Skeletal muscle tissue (tissue), 4 donors: Measurements from ENCODE around the gene BCL2L13. TPM values are rescaled to one million over a fixed set of nuclear protein-coding genes. Genes with fewer than 3 reads are reported as not detected.

Experiments
- H3K27ac ChIP-seq: one replicate; pipeline ENCODE4 v1.7.0; 2013; ENCODE audit warnings: mild to moderate bottlenecking, low read depth, low read length, inconsistent platforms
- H3K27me3 ChIP-seq, 3 donors: one replicate each; pipeline ENCODE4 v1.7.0; 2013; ENCODE audit warnings: low read length in 3 of 3; ENCODE audit not compliant: control insufficient read depth in 3 of 3, insufficient read depth in 3 of 3
- H3K36me3 ChIP-seq, 3 donors: one replicate each; pipeline ENCODE4 v1.7.0; 2013; ENCODE audit warnings: low read length in 3 of 3; ENCODE audit not compliant: control insufficient read depth in 3 of 3, insufficient read depth in 3 of 3
- H3K4me1 ChIP-seq, 3 donors: one replicate each; pipeline ENCODE4 v1.7.0; 2013; ENCODE audit warnings: low read length in 3 of 3, mild to moderate bottlenecking in 3 of 3; ENCODE audit not compliant: control insufficient read depth in 3 of 3, insufficient read depth in 3 of 3
- H3K4me3 ChIP-seq, 3 donors: one replicate each; pipeline ENCODE4 v1.7.0; 2013; ENCODE audit warnings: low read length in 3 of 3
- H3K9ac ChIP-seq, 3 donors: one replicate each; pipeline ENCODE4 v1.7.0; 2013; ENCODE audit warnings: low read length in 3 of 3, mild to moderate bottlenecking in 3 of 3, moderate library complexity in 2 of 3, low read depth in 1 of 3
- H3K9me3 ChIP-seq, 3 donors: one replicate each; pipeline ENCODE4 v1.7.0; 2013; ENCODE audit warnings: low read length in 3 of 3; ENCODE audit not compliant: control insufficient read depth in 3 of 3
- total RNA-seq: library from RNA; depleted of rRNA; stranded (reverse); fragments of >200 nt; gene quantifications from one replicate; pipeline ENCODE4 v1.2.3, GENCODE V29; 2014
- donor health status: Osteomylitis.

Gene BCL2L13
- total RNA-seq, 1 donor from 2014 or later = 41.2 TPM

GRCh38 chr22:17774926-17775685 is 136.5 kb downstream of the BCL2L13 start:
- no peaks in the 10 kb centered on the region for H3K36me3 ChIP-seq
- H3K4me3 ChIP-seq = peak overlapping the region in 1 of 3 donors; percentile 63
- H3K9ac ChIP-seq = no peak overlapping the region
- no peaks in the 10 kb centered on the region for H3K9me3 ChIP-seq
- peaks cover 0 to 8% (median 0%) of the 10 kb centered on the region in 3 donors for H3K27me3 ChIP-seq
- H3K27ac ChIP-seq = no peak overlapping the region
- H3K4me1 ChIP-seq = peaks cover 7 to 28% (median 27%) of the 10 kb centered on the region in 3 donors

- Histone ChIP-seq H3K9ac (no peak overlapping the region), H3K9me3 (no peaks in the 10 kb centered on the region), H3K4me1 (peaks cover 7 to 22% (median 21%) of the 10 kb centered on the region in 3 donors), H3K4me3 (no peak overlapping the region), H3K27me3 (peaks cover 0 to 8% (median 0%) of the 10 kb centered on the region in 3 donors), H3K36me3 (no peaks in the 10 kb centered on the region), H3K27ac (no peak overlapping the region)
These were observed 137.4 kb downstream of the BCL2L13 start for GRCh38 chr22:17775781-17776465.

- Histone ChIP-seq H3K9ac (peak overlapping the region in 1 of 3 donors; percentile 23), H3K4me1 (peaks cover 7 to 27% (median 17%) of the 10 kb centered on the region in 3 donors), H3K4me3 (peak overlapping the region in 2 of 3 donors; percentile 45 to 54), H3K27me3 (peaks cover 0 to 6% (median 0%) of the 10 kb centered on the region in 3 donors), H3K36me3 (no peaks in the 10 kb centered on the region), H3K27ac (peak overlapping the region; percentile 44), H3K9me3 (no peaks in the 10 kb centered on the region)
These were observed 138.6 kb downstream of the BCL2L13 start for GRCh38 chr22:17777005-17777716.

- peaks cover 7 to 22% (median 12%) of the 10 kb centered on the region in 3 donors for H3K4me1 ChIP-seq
- peak overlapping the region in 1 of 3 donors; percentile 23 for H3K9ac ChIP-seq
- H3K36me3 ChIP-seq = no peaks in the 10 kb centered on the region
- H3K9me3 ChIP-seq = no peaks in the 10 kb centered on the region
- peak overlapping the region in 1 of 3 donors; percentile 54 for H3K4me3 ChIP-seq
- peaks cover 0 to 5% (median 0%) of the 10 kb centered on the region in 3 donors for H3K27me3 ChIP-seq
- no peak overlapping the region for H3K27ac ChIP-seq
These were observed 139.1 kb downstream of the BCL2L13 start for GRCh38 chr22:17777717-17778044.

GRCh38 chr22:17778412-17778976 is 139.9 kb downstream of the BCL2L13 start:
- no peak overlapping the region for H3K9ac ChIP-seq
- H3K36me3 ChIP-seq = no peaks in the 10 kb centered on the region
- H3K27me3 ChIP-seq = no peaks in the 10 kb centered on the region
- H3K4me1 ChIP-seq = peaks cover 2 to 14% (median 4%) of the 10 kb centered on the region in 3 donors
- H3K27ac ChIP-seq = no peak overlapping the region
- H3K4me3 ChIP-seq = no peak overlapping the region
- no peaks in the 10 kb centered on the region for H3K9me3 ChIP-seq

- Histone ChIP-seq H3K4me1 (peaks cover 0 to 12% (median 2%) of the 10 kb centered on the region in 3 donors), H3K27ac (no peak overlapping the region), H3K27me3 (no peaks in the 10 kb centered on the region), H3K36me3 (no peaks in the 10 kb centered on the region), H3K9me3 (no peaks in the 10 kb centered on the region), H3K4me3 (no peak overlapping the region), H3K9ac (no peak overlapping the region)
These were observed 140.9 kb downstream of the BCL2L13 start for GRCh38 chr22:17779286-17780115.

GRCh38 chr22:17780116-17780740 is 141.7 kb downstream of the BCL2L13 start:
- H3K4me1 ChIP-seq = peaks cover 0 to 14% (median 2%) of the 10 kb centered on the region in 3 donors
- H3K36me3 ChIP-seq = no peaks in the 10 kb centered on the region
- no peaks in the 10 kb centered on the region for H3K9me3 ChIP-seq
- no peak overlapping the region for H3K4me3 ChIP-seq
- H3K27ac ChIP-seq = no peak overlapping the region
- H3K27me3 ChIP-seq = no peaks in the 10 kb centered on the region
- no peak overlapping the region for H3K9ac ChIP-seq
